A549 (cell line): ENCODE results near the gene JMJD8. TPM values are rescaled to one million over a fixed set of nuclear protein-coding genes. Genes with fewer than 3 reads are reported as not detected.
A peak's percentile ranks its signal among the peaks of the same experiment; 100 is the strongest.

Source experiments
- ATAC-seq, 2 experiments: fragments of 200-7000 bp in 1 of 2; fragments of >200 bp in 1 of 2; cut with Nextera tagmentation in 1 of 2; cut with Tn5 transposase in 1 of 2; 3 replicates each; pipeline versions ENCODE4 v1.8.0 to v1.9.1; 2018 to 2020; ENCODE audit warnings: mild to moderate bottlenecking in 1 of 2, moderate library complexity in 1 of 2
- CTCF ChIA-PET: fragments of 300-600 bp; sonication (Branson Sonifier 250); formaldehyde crosslinking; extraction: SDS; loops from one replicate; lab custom pipeline; 2021; ENCODE audit warnings: antibody characterized with exemption, inconsistent platforms; lab: Yijun Ruan, JAX
- POLR2A ChIA-PET: fragments of 350-600 bp; formaldehyde crosslinking; extraction: SDS; loops from one replicate; lab custom pipeline; 2021; ENCODE audit warnings: antibody characterized with exemption, inconsistent platforms; lab: Yijun Ruan, JAX
- DNase-seq, 2 experiments: peaks; one replicate each; pipeline versions ENCODE4 v3.0.0 to v3.0.0-alpha.2; 2011 to 2016; ENCODE audit warnings: low read depth in 1 of 2, low spot score in 1 of 2
- FAIRE-seq: peaks from 2 replicates; lab custom pipeline; 2011; peaks lifted over from hg19 to GRCh38; lab: Jason Lieb, UNC
- H3K27ac ChIP-seq, 2 experiments: fragments of >200 bp; sonication (Bioruptor Twin); formaldehyde crosslinking; 3 replicates each; pipeline ENCODE4 v1.5.1; 2016 to 2017
- H3K4me1 ChIP-seq: fragments of >200 bp; sonication (Bioruptor Twin); formaldehyde crosslinking; 3 replicates; pipeline ENCODE4 v1.6.1; 2016
- H3K4me2 ChIP-seq: fragments of >200 bp; sonication (Bioruptor Twin); formaldehyde crosslinking; 3 replicates; pipeline ENCODE4 v1.6.1; 2016
- H3K4me3 ChIP-seq: fragments of >200 bp; sonication (Bioruptor Twin); formaldehyde crosslinking; 3 replicates; pipeline ENCODE4 v1.5.1; 2016
- H3K9me3 ChIP-seq: fragments of >200 bp; sonication (Bioruptor Twin); formaldehyde crosslinking; 3 replicates; pipeline ENCODE4 v1.6.1; 2016
- BCL3 ChIP-seq: fragments of >200 bp; sonication (Bioruptor Twin); formaldehyde crosslinking; IDR thresholded peaks from 3 replicates; pipeline ENCODE4 v1.6.1; 2016
- EP300 ChIP-seq, 2 experiments: fragments of >200 bp; sonication (Bioruptor Twin); formaldehyde crosslinking; IDR thresholded peaks; 2 replicates in 1 of 2; 3 replicates in 1 of 2; pipeline ENCODE4 v1.6.1; 2016 to 2017
- FOSB ChIP-seq: fragments of 250-450 bp; sonication (Bioruptor Pico); IDR thresholded peaks from 2 replicates; pipeline ENCODE4 v1.5.0; 2020; ENCODE audit warnings: mild to moderate bottlenecking, moderate library complexity
- HOXB5 ChIP-seq: fragments of 250-450 bp; sonication (Bioruptor Pico); IDR thresholded peaks from 2 replicates; pipeline ENCODE4 v1.5.0; 2020; ENCODE audit warnings: mild to moderate bottlenecking, moderate library complexity
- JUN ChIP-seq, 2 experiments: fragments of >200 bp; sonication (Bioruptor Twin); formaldehyde crosslinking; IDR thresholded peaks; 2 replicates in 1 of 2; 3 replicates in 1 of 2; pipeline ENCODE4 v1.6.1; 2016 to 2017
- KDM5A ChIP-seq: fragments of 200-600 bp; sonication (generic); IDR thresholded peaks from 2 replicates; pipeline ENCODE4 v1.6.1; 2016; ENCODE audit warnings: antibody characterized with exemption, mild to moderate bottlenecking
- MAFK ChIP-seq: fragments of 450-650 bp; IDR thresholded peaks from 2 replicates; pipeline ENCODE4 v1.6.1; 2014; ENCODE audit not compliant: partially characterized antibody
- NR3C1 ChIP-seq: fragments of >200 bp; sonication (Bioruptor Twin); formaldehyde crosslinking; IDR thresholded peaks from 3 replicates; pipeline ENCODE4 v1.6.1; 2017
- PHF8 ChIP-seq: fragments of 200-600 bp; sonication (generic); IDR thresholded peaks from 2 replicates; pipeline ENCODE4 v1.6.1; 2016; ENCODE audit warnings: low read depth, mild to moderate bottlenecking, antibody characterized with exemption, moderate library complexity, borderline replicate concordance
- POLR2A ChIP-seq: IDR thresholded peaks from 2 replicates; pipeline ENCODE4 v1.6.1; 2012; ENCODE audit warnings: mild to moderate bottlenecking, low read length
- POLR2AphosphoS2 ChIP-seq: conservative IDR thresholded peaks from 2 replicates; pipeline ENCODE4 v1.6.1; 2012; ENCODE audit warnings: low read length, improper control_type of control experiment, inconsistent platforms
- RARB ChIP-seq: fragments of 250-450 bp; sonication (Bioruptor Pico); IDR thresholded peaks from 2 replicates; pipeline ENCODE4 v1.8.0; 2021; ENCODE audit warnings: mild to moderate bottlenecking, moderate library complexity
- RFX5 ChIP-seq: fragments of 450-650 bp; IDR thresholded peaks from 2 replicates; pipeline ENCODE4 v1.7.1; 2014; ENCODE audit warnings: antibody characterized with exemption, mild to moderate bottlenecking, moderate library complexity
- SMC3 ChIP-seq: fragments of >200 bp; sonication (Bioruptor Twin); formaldehyde crosslinking; IDR thresholded peaks from 3 replicates; pipeline ENCODE4 v1.6.1; 2018; ENCODE audit warnings: inconsistent platforms
- ZFP36 ChIP-seq: fragments of 450-650 bp; IDR thresholded peaks from 2 replicates; pipeline ENCODE4 v1.6.1; 2014; ENCODE audit warnings: borderline replicate concordance; ENCODE audit not compliant: partially characterized antibody
- WGBS: methylation state at CpG from one replicate; pipeline ENCODE4 v1.1.6; 2017; ENCODE audit errors: missing lambda C conversion rate; 5-methylcytosine and 5-hydroxymethylcytosine counted together
- polyA plus RNA-seq, 4 experiments: library from polyadenylated mRNA; depleted of rRNA in 3 of 4; stranded (reverse); fragments of >200 nt; fragmentation: RNase III in 1 of 4; extraction: RNeasy Plus Mini Kit Qiagen cat#74134 plus additional on column Dnase treatment in 1 of 4; gene quantifications; 2 replicates in 3 of 4; 3 replicates in 1 of 4; pipeline ENCODE4 v1.2.3, GENCODE V29; 2011 to 2017
- TF ChIP-seq, protein P1 (sequence below): IDR thresholded peaks from 2 replicates; pipeline ENCODE4 v1.6.1; 2012
- TF ChIP-seq, protein P2 (sequence below): IDR thresholded peaks from 2 replicates; pipeline ENCODE4 v1.6.1; 2012

The JMJD8 gene
- polyA plus RNA-seq, 2 of the 4 experiments (the other 2 are of a cell fraction) = 37.5 to 72.6 TPM

GRCh38 chr16:681746-682427 is 2.2 kb downstream of the JMJD8 start:
- POLR2A ChIA-PET = interaction anchor here (0.6 to 2.0 kb wide), 3 partner anchors 8 to 95 kb away, joined by 5 to 12 read pairs (median 6); partner anchors contain the start of genes ANTKMT and WDR24
- 90% methylated on average over 24 of the region's 28 CpGs for WGBS
- Histone ChIP-seq H3K27ac (peak overlapping the region in 1 of 2 experiments; percentile 97; a peak in 1 of 6 replicates), H3K4me2 (peak overlapping the region; percentile 93), H3K9me3 (no peaks in the 10 kb centered on the region), H3K4me3 (peak overlapping the region; percentile 74; the same call in 2 of the 3 replicates), H3K4me1 (peaks cover 38% of the 10 kb centered on the region)
- DNase-seq = no peak
- ATAC-seq = no peak
- peak; percentile 41 for TF ChIP-seq POLR2A
- no peak for TF ChIP-seq ZFP36
- TF ChIP-seq KDM5A = no peak
- no peak for TF ChIP-seq FOSB (CRISPR knock-in tag)
- no peak for TF ChIP-seq RARB (CRISPR knock-in tag)
- no peak for TF ChIP-seq EP300 (IDR thresholded peaks at IDR 0.05)
- peak; percentile 51; the same call in 2 of the 3 replicates for TF ChIP-seq BCL3
- TF ChIP-seq POLR2AphosphoS2 = no peak
- TF ChIP-seq NR3C1 = no peak
- no peak for TF ChIP-seq SMC3
- TF ChIP-seq, protein P1, sequence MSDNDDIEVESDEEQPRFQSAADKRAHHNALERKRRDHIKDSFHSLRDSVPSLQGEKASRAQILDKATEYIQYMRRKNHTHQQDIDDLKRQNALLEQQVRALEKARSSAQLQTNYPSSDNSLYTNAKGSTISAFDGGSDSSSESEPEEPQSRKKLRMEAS = peak; percentile 37; the same call in 1 of the 2 replicates
- TF ChIP-seq, protein P2, sequence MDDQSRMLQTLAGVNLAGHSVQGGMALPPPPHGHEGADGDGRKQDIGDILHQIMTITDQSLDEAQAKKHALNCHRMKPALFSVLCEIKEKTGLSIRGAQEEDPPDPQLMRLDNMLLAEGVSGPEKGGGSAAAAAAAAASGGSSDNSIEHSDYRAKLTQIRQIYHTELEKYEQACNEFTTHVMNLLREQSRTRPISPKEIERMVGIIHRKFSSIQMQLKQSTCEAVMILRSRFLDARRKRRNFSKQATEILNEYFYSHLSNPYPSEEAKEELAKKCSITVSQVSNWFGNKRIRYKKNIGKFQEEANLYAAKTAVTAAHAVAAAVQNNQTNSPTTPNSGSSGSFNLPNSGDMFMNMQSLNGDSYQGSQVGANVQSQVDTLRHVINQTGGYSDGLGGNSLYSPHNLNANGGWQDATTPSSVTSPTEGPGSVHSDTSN = peak; percentile 37; the same call in 1 of the 2 replicates
- FAIRE-seq = no peak
- CTCF ChIA-PET = interaction anchor here (1.0 to 2.9 kb wide), 8 partner anchors 14 to 111 kb away, joined by 3 to 15 read pairs (median 5); partner anchors contain the start of gene RHOT2

DNA sequence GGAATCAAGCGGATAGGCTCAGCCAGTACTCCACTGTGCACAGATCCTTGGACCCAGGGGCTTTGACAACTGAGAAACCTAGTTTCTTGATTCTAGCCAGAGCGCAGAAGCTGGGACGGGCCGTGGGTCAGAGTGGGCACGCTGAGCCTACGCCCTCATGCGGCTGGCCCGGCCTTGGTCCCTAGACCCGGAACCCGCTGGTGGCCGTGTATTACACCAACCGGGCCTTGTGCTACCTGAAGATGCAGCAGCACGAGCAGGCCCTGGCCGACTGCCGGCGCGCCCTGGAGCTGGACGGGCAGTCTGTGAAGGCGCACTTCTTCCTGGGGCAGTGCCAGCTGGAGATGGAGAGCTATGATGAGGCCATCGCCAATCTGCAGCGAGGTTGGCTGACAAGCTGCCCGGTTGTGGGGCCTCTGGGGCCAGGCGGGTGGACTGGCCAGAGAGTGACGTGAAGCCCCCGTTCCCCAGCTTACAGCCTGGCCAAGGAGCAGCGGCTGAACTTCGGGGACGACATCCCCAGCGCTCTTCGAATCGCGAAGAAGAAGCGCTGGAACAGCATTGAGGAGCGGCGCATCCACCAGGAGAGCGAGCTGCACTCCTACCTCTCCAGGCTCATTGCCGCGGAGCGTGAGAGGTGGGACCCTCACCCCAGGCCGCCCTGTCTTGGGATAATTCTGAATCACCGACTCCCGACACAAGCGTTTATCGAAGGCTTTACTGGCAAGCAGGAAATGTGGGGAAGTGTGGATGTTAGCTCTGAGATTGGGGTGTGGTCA is 3.0 kb downstream of the JMJD8 start:
- Histone ChIP-seq H3K27ac (peak overlapping the region; percentile 84 to 97), H3K4me1 (peaks cover 38% of the 10 kb centered on the region), H3K4me2 (peak overlapping the region; percentile 93), H3K4me3 (peak overlapping the region; percentile 74), H3K9me3 (no peaks in the 10 kb centered on the region)
- ATAC-seq = peak in 1 of 2 experiments; percentile 2; a peak in 3 of 6 replicates
- POLR2A ChIA-PET = interaction anchor here (0.6 to 2.0 kb wide), 5 partner anchors 9 to 94 kb away, joined by 3 to 12 read pairs (median 5); partner anchors contain the start of genes ANTKMT and WDR24
- WGBS = 44% methylated on average over 30 of the region's 44 CpGs
- no peak for FAIRE-seq
- TF ChIP-seq RFX5 = no peak
- 0 out of 2 replicates have a peak, but pooled peaks have one; percentile 0 for TF ChIP-seq PHF8
- no peak for TF ChIP-seq HOXB5 (CRISPR knock-in tag)
- TF ChIP-seq, protein P1 = peak; percentile 49; the same call in 1 of the 2 replicates
- no peak for TF ChIP-seq MAFK
- TF ChIP-seq, protein P2 = 0 out of 2 replicates have a peak, but pooled peaks have one; percentile 19
- peak in 1 of 2 experiments; percentile 44; a peak in 4 of 5 replicates for TF ChIP-seq JUN (IDR thresholded peaks at IDR 0.05)
- peak in 1 of 2 experiments; percentile 69 for DNase-seq
- CTCF ChIA-PET = interaction anchor here (0.7 to 2.9 kb wide), 11 partner anchors 14 to 111 kb away, joined by 3 to 15 read pairs (median 4); partner anchors contain the start of gene RHOT2
